OCI-LY3 (cell line): ENCODE data around the gene MYO5A.

ENCODE experiments used
- H2AFZ ChIP-seq: fragments of 200-600, 300-600 bp; shearing (Covaris generic); 2 replicates; pipeline ENCODE4 v1.6.0; 2014; ENCODE audit warnings: antibody characterized with exemption, low read depth, low read length
- H3K27ac ChIP-seq: fragments of 200-600, 300-600 bp; sonication (generic); 2 replicates; pipeline ENCODE4 v1.5.1; 2014; ENCODE audit warnings: mild to moderate bottlenecking, low read length, moderate library complexity, mixed read lengths
- H3K27me3 ChIP-seq: fragments of 200-600, 300-600 bp; sonication (generic); 2 replicates; pipeline ENCODE4 v1.6.1; 2014; ENCODE audit warnings: low read depth, low read length, mixed read lengths
- H3K36me3 ChIP-seq: fragments of 200-600, 300-600 bp; sonication (generic); replicated peaks from 2 replicates; pipeline ENCODE3; 2014; ENCODE audit warnings: low read depth, low read length, mixed read lengths
- H3K4me1 ChIP-seq: fragments of 300-600, 200-600 bp; sonication (generic); 2 replicates; pipeline ENCODE4 v1.6.1; 2014; ENCODE audit warnings: low read length, mixed read lengths
- H3K4me2 ChIP-seq: fragments of 200-600, 300-600 bp; sonication (generic); 2 replicates; pipeline ENCODE4 v1.6.1; 2014; ENCODE audit warnings: low read length, mixed read lengths
- H3K4me3 ChIP-seq: fragments of 300-600, 200-600 bp; sonication (generic); 2 replicates; pipeline ENCODE4 v1.5.1; 2014; ENCODE audit warnings: antibody characterized with exemption, mild to moderate bottlenecking, low read length, moderate library complexity
- H3K79me2 ChIP-seq: fragments of 300-600, 200-600 bp; shearing (Covaris generic); 2 replicates; pipeline ENCODE4 v1.6.1; 2014; ENCODE audit warnings: mild to moderate bottlenecking, low read length, mixed read lengths
- H3K9ac ChIP-seq: fragments of 300-600, 200-600 bp; shearing (Covaris generic); 2 replicates; pipeline ENCODE4 v1.6.0; 2014; ENCODE audit warnings: mild to moderate bottlenecking, low read length, moderate library complexity
- H3K9me3 ChIP-seq: fragments of 200-600, 300-600 bp; shearing (Covaris generic); 2 replicates; pipeline ENCODE4 v1.6.1; 2014; ENCODE audit warnings: low read length, mixed read lengths; ENCODE audit not compliant: insufficient read depth
- H4K20me1 ChIP-seq: fragments of 200-600, 300-600 bp; sonication (generic); 2 replicates; pipeline ENCODE4 v1.6.1; 2016; ENCODE audit warnings: low read length, mixed read lengths; ENCODE audit not compliant: insufficient read depth
- CTCF ChIP-seq: fragments of 200-600, 300-600 bp; sonication (generic); IDR thresholded peaks from 2 replicates; pipeline ENCODE4 v1.5.1; 2014; ENCODE audit warnings: antibody characterized with exemption, low read length, low read depth
- EZH2phosphoT487 ChIP-seq: fragments of 200-600 bp; shearing (Covaris generic); IDR thresholded peaks from 2 replicates; pipeline ENCODE4 v1.6.1; 2018; ENCODE audit warnings: antibody characterized with exemption, mixed run types, low read depth

The MYO5A gene

GRCh38 chr15:52258461-52258860 lies 270.2 kb downstream of the MYO5A start:
- peak overlapping the region; percentile 61; the same call in 1 of the 2 replicates for H3K9ac ChIP-seq
- 0 out of 2 replicates have a peak overlapping the region, but pooled peaks have one; percentile 18 for H2AFZ ChIP-seq
- H4K20me1 ChIP-seq: no peaks in the 10 kb centered on the region
- no peak overlapping the region for H3K4me3 ChIP-seq
- H3K27me3 ChIP-seq: no peaks in the 10 kb centered on the region
- peaks cover 92% of the 10 kb centered on the region for H3K4me1 ChIP-seq
- TF ChIP-seq EZH2phosphoT487: no peak
- no peak for TF ChIP-seq CTCF
- H3K79me2 ChIP-seq: no peaks in the 10 kb centered on the region
- no peak overlapping the region for H3K4me2 ChIP-seq
- peak overlapping the region; percentile 66 for H3K27ac ChIP-seq
- no peaks in the 10 kb centered on the region for H3K9me3 ChIP-seq
- no peaks in the 10 kb centered on the region for H3K36me3 ChIP-seq

DNA sequence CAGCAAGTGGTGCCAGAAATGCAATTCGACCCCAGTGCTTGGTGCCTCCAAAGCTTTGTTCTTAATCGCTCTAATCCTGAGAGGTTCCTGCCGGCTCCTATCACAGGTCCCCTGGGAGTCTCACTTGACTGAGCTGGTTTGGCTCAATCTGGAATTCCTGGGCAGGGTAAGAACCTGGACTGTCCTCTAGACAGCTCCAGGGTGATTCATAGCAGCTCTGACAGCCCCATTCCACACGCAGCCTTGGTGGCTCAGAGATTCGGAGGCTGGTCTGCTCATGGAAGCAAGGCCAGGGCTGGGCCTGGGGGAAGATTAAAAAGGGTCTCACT lies 271.0 kb downstream of the MYO5A start:
- Histone ChIP-seq H3K79me2 (no peaks in the 10 kb centered on the region), H3K4me1 (peaks cover 90% of the 10 kb centered on the region), H3K27me3 (no peaks in the 10 kb centered on the region), H4K20me1 (no peaks in the 10 kb centered on the region), H3K36me3 (no peaks in the 10 kb centered on the region), H3K4me3 (no peak overlapping the region), H3K9me3 (no peaks in the 10 kb centered on the region), H3K9ac (peak overlapping the region; percentile 61), H2AFZ (0 out of 2 replicates have a peak overlapping the region, but pooled peaks have one; percentile 14), H3K4me2 (peak overlapping the region; percentile 64; the same call in 1 of the 2 replicates), H3K27ac (peak overlapping the region; percentile 66)
- TF ChIP-seq CTCF: no peak
